ENCODE results near the gene TSHR. TPM values are rescaled to one million over a fixed set of nuclear protein-coding genes. Genes with fewer than 3 reads are reported as not detected.

Gene TSHR
- total and polyA plus RNA-seq, 2 of the 13 experiments (the other 11 are each of a cell fraction or from before 2014, with no cell fraction given) = not detected

- TF ChIP-seq AHDC1 (CRISPR knock-in tag; IDR thresholded peaks at IDR 0.05; ENCODE audit: borderline replicate concordance) = no peak
- no peak for TF ChIP-seq TRIM22 (IDR thresholded peaks at IDR 0.05)
- TF ChIP-seq BRCA1 (CRISPR knock-in tag; IDR thresholded peaks at IDR 0.05) = no peak
- no peak for TF ChIP-seq ESRRA (CRISPR knock-in tag; IDR thresholded peaks at IDR 0.05; ENCODE audit: low read depth)
- no peak for TF ChIP-seq ZBTB8A (CRISPR knock-in tag; IDR thresholded peaks at IDR 0.05; ENCODE audit: borderline replicate concordance, low read depth)
- no peak for TF ChIP-seq HMG20B (CRISPR knock-in tag; conservative IDR thresholded peaks at IDR 0.05)
- TF ChIP-seq DR1 (CRISPR knock-in tag; IDR thresholded peaks at IDR 0.05) = no peak
- no peak for TF ChIP-seq TSC22D2 (CRISPR knock-in tag; IDR thresholded peaks at IDR 0.05; ENCODE audit: borderline replicate concordance)
- no peak for TF ChIP-seq TCF7 (IDR thresholded peaks at IDR 0.05; ENCODE audit: low read depth)
- TF ChIP-seq ZNF563 (CRISPR knock-in tag; IDR thresholded peaks at IDR 0.05) = no peak
Observed at GRCh38 chr14:81031488-81031887, 76.1 kb downstream of the TSHR start (continued).

Measured in HepG2 (cell line).